ENCODE data around the gene IL17A.

IL17A gene

GRCh38 chr6:52155791-52156576 is 30.2 kb upstream of the IL17A start:
- no peak overlapping the region for H3K4me3 ChIP-seq (ENCODE audit: low read length)
- TF ChIP-seq CTCF (conservative IDR thresholded peaks at IDR 0.05; ENCODE audit: low read length), result no peak
- DNase-seq (ENCODE audit: low read depth), result peak; percentile 36

GRCh38 chr6:52157301-52157941 is 28.8 kb upstream of the IL17A start:
- DNase-seq (ENCODE audit: low read depth), result peak; percentile 11
- TF ChIP-seq CTCF (conservative IDR thresholded peaks at IDR 0.05; ENCODE audit: low read length), result no peak
- H3K4me3 ChIP-seq (ENCODE audit: low read length), result no peak overlapping the region

GRCh38 chr6:52160472-52161104 is 25.6 kb upstream of the IL17A start:
- no peak for DNase-seq (ENCODE audit: low read depth)
- TF ChIP-seq CTCF (conservative IDR thresholded peaks at IDR 0.05; ENCODE audit: low read length), result no peak
- H3K4me3 ChIP-seq (ENCODE audit: low read length), result no peak overlapping the region

- DNase-seq (ENCODE audit: low read depth), result no peak
- TF ChIP-seq CTCF (conservative IDR thresholded peaks at IDR 0.05; ENCODE audit: low read length), result no peak
- no peak overlapping the region for H3K4me3 ChIP-seq (ENCODE audit: low read length)
Measured at GRCh38 chr6:52161689-52162438, 24.3 kb upstream of the IL17A start.

- peak; percentile 22 for DNase-seq (ENCODE audit: low read depth)
- no peak overlapping the region for H3K4me3 ChIP-seq (ENCODE audit: low read length)
- TF ChIP-seq CTCF (conservative IDR thresholded peaks at IDR 0.05; ENCODE audit: low read length), result peak; percentile 69
Measured at GRCh38 chr6:52162940-52163908, 23.0 kb upstream of the IL17A start.

Measured in AG10803 (cell line).